ENCODE data around the gene PCED1A. TPM values are rescaled to one million over a fixed set of nuclear protein-coding genes. Genes with fewer than 3 reads are reported as not detected.

Gene PCED1A
- total RNA-seq, 1 donor from 2014 or later = 44.3 TPM

DNA sequence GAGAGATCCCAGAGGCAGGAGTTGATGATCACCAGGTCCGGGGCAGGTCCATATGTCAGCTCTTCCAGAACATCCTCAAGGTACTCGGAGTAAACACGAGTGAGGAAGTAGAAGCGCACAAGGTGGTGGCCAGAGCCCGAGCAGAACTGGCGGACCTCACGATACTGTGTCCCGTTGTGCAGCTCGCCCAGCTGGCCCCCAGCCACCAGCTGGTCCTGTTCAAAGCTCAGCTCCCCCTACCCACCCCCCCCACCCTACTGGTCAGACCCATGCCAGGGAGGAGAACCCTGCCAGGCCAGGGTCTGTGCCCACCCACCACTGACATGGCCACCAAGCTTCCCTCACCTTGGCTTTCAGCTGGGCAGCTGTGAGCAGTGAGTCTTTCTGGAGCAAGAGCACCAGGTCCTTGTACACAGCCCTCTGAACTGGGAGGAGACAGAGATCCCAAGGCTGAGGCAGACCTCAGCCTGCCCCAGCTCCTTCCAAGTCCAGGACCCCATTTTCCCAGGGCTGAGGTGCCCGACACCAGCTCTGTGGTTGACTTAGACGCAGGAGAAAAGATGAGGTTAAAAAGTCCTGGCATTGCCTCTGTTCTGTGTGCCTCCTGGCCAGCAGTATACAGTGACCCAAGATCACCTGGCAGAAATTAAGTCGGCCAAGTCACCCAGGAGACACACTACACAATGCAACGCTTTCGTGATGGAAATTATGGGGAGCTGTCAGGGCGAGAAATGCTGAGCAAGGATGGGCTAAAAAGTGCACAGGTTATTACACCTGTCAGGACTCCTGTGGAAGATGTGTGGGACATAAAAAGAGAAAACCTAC, 1.4 kb downstream of the PCED1A start:
- peaks cover 5% of the 10 kb centered on the region for H3K36me3 ChIP-seq
- no peaks in the 10 kb centered on the region for H3K9me3 ChIP-seq
- H3K27me3 ChIP-seq = no peaks in the 10 kb centered on the region
- DNase-seq (peak; percentile 45), ATAC-seq (no peak)
- H3K4me3 ChIP-seq = no peak overlapping the region
- TF ChIP-seq, protein P1, sequence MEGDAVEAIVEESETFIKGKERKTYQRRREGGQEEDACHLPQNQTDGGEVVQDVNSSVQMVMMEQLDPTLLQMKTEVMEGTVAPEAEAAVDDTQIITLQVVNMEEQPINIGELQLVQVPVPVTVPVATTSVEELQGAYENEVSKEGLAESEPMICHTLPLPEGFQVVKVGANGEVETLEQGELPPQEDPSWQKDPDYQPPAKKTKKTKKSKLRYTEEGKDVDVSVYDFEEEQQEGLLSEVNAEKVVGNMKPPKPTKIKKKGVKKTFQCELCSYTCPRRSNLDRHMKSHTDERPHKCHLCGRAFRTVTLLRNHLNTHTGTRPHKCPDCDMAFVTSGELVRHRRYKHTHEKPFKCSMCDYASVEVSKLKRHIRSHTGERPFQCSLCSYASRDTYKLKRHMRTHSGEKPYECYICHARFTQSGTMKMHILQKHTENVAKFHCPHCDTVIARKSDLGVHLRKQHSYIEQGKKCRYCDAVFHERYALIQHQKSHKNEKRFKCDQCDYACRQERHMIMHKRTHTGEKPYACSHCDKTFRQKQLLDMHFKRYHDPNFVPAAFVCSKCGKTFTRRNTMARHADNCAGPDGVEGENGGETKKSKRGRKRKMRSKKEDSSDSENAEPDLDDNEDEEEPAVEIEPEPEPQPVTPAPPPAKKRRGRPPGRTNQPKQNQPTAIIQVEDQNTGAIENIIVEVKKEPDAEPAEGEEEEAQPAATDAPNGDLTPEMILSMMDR (IDR thresholded peaks at IDR 0.05) = no peak
- H3K4me1 ChIP-seq = peaks cover 16% of the 10 kb centered on the region
- H3K27ac ChIP-seq = no peak overlapping the region
- intact Hi-C loops (cut with DNase I) = no loop called here

DNA sequence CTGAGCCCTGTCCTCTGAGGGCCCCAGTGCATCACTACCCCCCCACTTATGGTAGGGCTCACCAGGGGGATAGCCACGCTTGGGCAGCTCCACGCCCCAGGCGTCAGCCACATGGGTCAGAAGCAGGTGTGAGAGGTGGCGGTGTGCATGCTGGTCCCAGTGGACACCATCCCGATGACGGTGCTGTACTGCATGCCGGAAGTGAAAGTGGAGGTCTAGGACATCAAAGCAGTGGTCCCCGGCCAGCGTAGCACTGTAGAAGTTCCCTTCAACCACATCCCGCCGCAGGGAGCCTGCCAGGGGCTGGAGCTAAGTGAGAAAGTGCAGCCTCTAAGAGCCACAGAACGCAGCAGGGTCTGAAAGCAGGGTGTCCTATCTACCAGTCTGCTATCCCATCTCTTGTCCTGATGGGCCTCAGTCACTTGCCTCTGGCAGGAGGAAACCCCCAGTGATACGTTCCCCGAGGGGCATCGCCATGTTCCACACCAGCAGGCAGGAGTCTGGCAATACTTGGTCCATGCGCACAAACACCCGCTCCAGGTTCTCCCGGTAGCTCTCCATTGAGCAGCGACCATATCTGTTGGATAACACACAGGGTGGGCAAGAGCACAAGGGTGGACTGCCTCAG, 2.2 kb downstream of the PCED1A start:
- intact Hi-C loops (cut with DNase I) = no loop called here
- ATAC-seq = no peak
- H3K4me3 ChIP-seq = no peak overlapping the region
- no peaks in the 10 kb centered on the region for H3K27me3 ChIP-seq
- no peak overlapping the region for H3K27ac ChIP-seq
- TF ChIP-seq, protein P1 (IDR thresholded peaks at IDR 0.05) = no peak
- H3K9me3 ChIP-seq = no peaks in the 10 kb centered on the region
- peaks cover 5% of the 10 kb centered on the region for H3K36me3 ChIP-seq
- peak; percentile 39 for DNase-seq
- peaks cover 16% of the 10 kb centered on the region for H3K4me1 ChIP-seq

DNA sequence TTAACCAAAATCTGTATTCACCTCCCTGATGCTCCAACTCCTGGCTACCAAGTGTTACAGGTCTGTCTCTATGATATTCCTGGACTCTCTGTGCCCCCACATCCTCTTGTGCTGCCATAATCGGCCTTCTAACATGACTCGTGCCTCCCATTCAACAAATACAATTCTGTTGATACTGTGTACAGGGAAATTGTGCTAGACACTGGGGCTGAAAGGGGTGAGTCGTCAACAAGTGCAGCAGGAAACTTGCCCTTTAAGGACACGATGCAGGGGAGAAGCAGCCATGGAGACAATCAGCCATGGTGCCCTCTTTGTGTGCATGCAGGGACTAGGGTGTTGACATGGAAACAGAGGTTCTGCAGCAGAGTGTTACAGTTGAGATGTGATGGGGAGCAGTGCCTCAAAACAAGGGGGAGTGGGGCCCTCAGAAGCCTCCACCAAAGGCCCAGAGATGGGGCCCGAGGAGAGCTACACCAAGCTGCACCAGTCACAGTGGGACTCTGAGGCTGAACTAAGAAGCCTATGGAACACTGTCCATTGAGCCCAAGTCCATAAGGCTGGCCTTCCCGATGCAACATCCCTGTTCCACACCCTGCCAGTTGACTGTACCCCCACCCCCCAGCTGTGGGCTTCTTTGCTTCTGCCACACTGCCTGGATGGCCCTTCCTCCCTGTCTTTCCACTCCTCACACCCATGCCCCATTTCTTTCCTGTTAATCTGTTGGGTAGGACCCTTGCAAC, 3.1 kb downstream of the PCED1A start:
- H3K9me3 ChIP-seq = no peaks in the 10 kb centered on the region
- DNase-seq = peak; percentile 33
- H3K27me3 ChIP-seq = no peaks in the 10 kb centered on the region
- H3K4me1 ChIP-seq = peaks cover 16% of the 10 kb centered on the region
- H3K36me3 ChIP-seq = peaks cover 5% of the 10 kb centered on the region
- no peak for ATAC-seq
- no peak overlapping the region for H3K27ac ChIP-seq
- H3K4me3 ChIP-seq = no peak overlapping the region
- TF ChIP-seq, protein P1 (IDR thresholded peaks at IDR 0.05) = no peak
- intact Hi-C loops (cut with DNase I) = no loop called here

DNA sequence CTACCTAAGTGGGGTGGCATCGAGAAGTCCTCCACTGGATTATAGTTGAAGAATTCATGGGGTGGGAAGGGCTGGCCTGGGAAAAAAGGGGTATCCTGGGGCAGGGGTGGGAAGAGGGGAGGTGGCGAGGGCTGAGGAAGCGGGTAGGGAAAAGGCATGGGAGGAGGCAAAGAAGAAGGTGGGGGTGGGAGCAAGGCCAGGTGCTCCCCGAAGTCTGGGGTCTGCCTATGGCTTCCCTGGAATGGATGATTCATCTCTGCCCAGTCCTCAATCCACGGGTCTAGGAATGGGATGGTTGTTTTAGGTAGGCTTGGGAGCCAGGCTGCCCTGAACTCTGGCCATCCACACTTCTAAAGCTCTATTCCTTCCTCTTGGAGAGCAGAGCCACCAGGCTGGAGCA, 4.4 kb downstream of the PCED1A start:
- no peaks in the 10 kb centered on the region for H3K27me3 ChIP-seq
- TF ChIP-seq, protein P1 (IDR thresholded peaks at IDR 0.05) = no peak
- H3K36me3 ChIP-seq = peaks cover 5% of the 10 kb centered on the region
- H3K9me3 ChIP-seq = no peaks in the 10 kb centered on the region
- H3K4me3 ChIP-seq = no peak overlapping the region
- DNase-seq = no peak
- intact Hi-C loops (cut with DNase I) = no loop called here
- H3K27ac ChIP-seq = no peak overlapping the region
- no peak for ATAC-seq
- peaks cover 7% of the 10 kb centered on the region for H3K4me1 ChIP-seq

- Histone ChIP-seq H3K36me3 (peaks cover 5% of the 10 kb centered on the region), H3K27ac (no peak overlapping the region), H3K9me3 (no peaks in the 10 kb centered on the region), H3K4me3 (no peak overlapping the region), H3K4me1 (peaks cover 7% of the 10 kb centered on the region), H3K27me3 (no peaks in the 10 kb centered on the region)
- TF ChIP-seq, protein P1 (IDR thresholded peaks at IDR 0.05) = no peak
- ATAC-seq (no peak), DNase-seq (no peak)
- intact Hi-C loops (cut with DNase I) = no loop called here
These were observed 5.1 kb downstream of the PCED1A start for GRCh38 chr20:2835331-2835796.

Measured in upper lobe of right lung (tissue), 1 donor.